Activated CD4-positive, alpha-beta T cell treated with anti-CD3 and anti-CD28 coated beads for 36 hours (primary cell): Measurements from ENCODE around the gene SASH3. TPM values are rescaled to one million over a fixed set of nuclear protein-coding genes. Genes with fewer than 3 reads are reported as not detected.
A peak's percentile ranks its signal among the peaks of the same experiment; 100 is the strongest.
"Not testable (repeated sequence)": the region's sequence is repeated elsewhere in the genome, so short reads cannot be mapped to it uniquely, and the experiment has no call there.

Experiments used
- ATAC-seq: fragments of 200-7000 bp; cut with Tn5 transposase; one replicate; pipeline ENCODE4 v1.10.0; 2021; ENCODE audit warnings: mild to moderate bottlenecking, moderate library complexity
- CTCF ChIA-PET: fragments of 350-600 bp; sonication (Branson Sonifier 250); formaldehyde crosslinking; loops from one replicate; lab custom pipeline; 2021; ENCODE audit warnings: antibody characterized with exemption; lab: Charles Lee
- POLR2A ChIA-PET: fragments of 350-600 bp; sonication (Branson Sonifier 250); formaldehyde crosslinking; loops from one replicate; lab custom pipeline; 2021; ENCODE audit warnings: antibody characterized with exemption, inconsistent platforms; lab: Charles Lee
- DNase-seq: peaks from one replicate; pipeline ENCODE4 v3.0.0-alpha.2; 2020
- H3K27ac Mint-ChIP-seq: one replicate; pipeline ENCODE4 v1.8.0; 2021; ENCODE audit warnings: mixed read lengths
- H3K27me3 Mint-ChIP-seq: one replicate; pipeline ENCODE4 v1.8.0; 2021; ENCODE audit warnings: mixed read lengths
- H3K36me3 Mint-ChIP-seq: one replicate; pipeline ENCODE4 v1.8.0; 2021; ENCODE audit warnings: low read depth, mixed read lengths
- H3K4me1 Mint-ChIP-seq: one replicate; pipeline ENCODE4 v1.8.0; 2021; ENCODE audit warnings: mixed read lengths
- H3K4me3 Mint-ChIP-seq: one replicate; pipeline ENCODE4 v1.8.0; 2021; ENCODE audit warnings: mild to moderate bottlenecking, moderate library complexity, mixed read lengths
- H3K9me3 Mint-ChIP-seq: one replicate; pipeline ENCODE4 v1.8.0; 2021; ENCODE audit warnings: low read depth, mixed read lengths
- intact Hi-C, 2 experiments: fragments of 100-400 bp; cut with DNase I in 1 of 2; cut with micrococcal nuclease in 1 of 2; formaldehyde crosslinking; loops; one replicate each; pipeline versions ENCODE4 v1.14.2 to v1.15.1; 2022 to 2024; cut with DNase I, micrococcal nuclease
- total RNA-seq, 2 experiments: library from RNA; stranded (reverse); gene quantifications; one replicate each; pipeline ENCODE4 v1.2.3, GENCODE V29; 2021

SASH3 gene
- total RNA-seq, result 100 to 1,000 TPM; 118 to 126 TPM

DNA sequence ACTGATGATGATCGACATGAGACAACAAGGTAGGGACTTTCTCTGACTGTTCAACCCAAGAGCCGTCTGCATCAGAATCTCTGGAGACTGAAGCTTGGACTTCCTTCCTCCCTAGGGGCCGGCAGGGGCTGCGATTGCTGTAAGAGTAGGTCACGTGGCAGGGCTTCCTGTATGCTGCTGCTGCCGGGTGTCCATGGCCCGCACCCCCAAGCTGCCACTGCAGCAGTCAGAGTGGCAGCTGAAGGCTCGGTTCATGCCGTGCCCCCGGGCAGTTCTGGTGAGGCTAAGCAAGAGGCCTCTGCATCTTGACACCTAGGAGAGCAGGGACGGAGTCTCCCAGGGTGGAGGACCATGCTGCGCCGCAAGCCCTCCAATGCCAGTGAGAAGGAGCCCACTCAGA lies at the start of gene SASH3:
Gene SASH3, plus strand, starts transcription at position 203 of the 400 bp plus-strand sequence. Its CDS starts 149 bp downstream, at position 352.
- H3K4me1 Mint-ChIP-seq, result peaks cover 49% of the 10 kb centered on the region
- ChIA-PET CTCF (interaction anchor here (0.6 to 2.3 kb wide), 2 partner anchors 8 to 53 kb away, joined by 3 to 7 read pairs; no protein-coding TSS in a partner anchor), POLR2A (interaction anchor here (1.2 kb wide), 1 partner anchor 24 kb away, joined by 5 read pairs; no protein-coding TSS in a partner anchor)
- intact Hi-C loops, result loop anchor here (5.0 to 10.0 kb wide), 5 partner anchors 203 to 1123 kb away; partner anchors contain the start of genes BCORL1 (in 1 of the 2), ENOX2 (in 1 of the 2), RAB33A (in 1 of the 2) and ZNF280C (in 1 of the 2)
- DNase-seq (peak; percentile 82), ATAC-seq (peak; percentile 23)
- H3K36me3 Mint-ChIP-seq, result peaks cover 50% of the 10 kb centered on the region
- peak within 1 kb of the TSS; percentile 97 for H3K27ac Mint-ChIP-seq
- H3K27me3 Mint-ChIP-seq, result no peaks in the 10 kb centered on the region
- H3K4me3 Mint-ChIP-seq, result peak within 1 kb of the TSS; percentile 79
- H3K9me3 Mint-ChIP-seq, result no peaks in the 10 kb centered on the region

DNA sequence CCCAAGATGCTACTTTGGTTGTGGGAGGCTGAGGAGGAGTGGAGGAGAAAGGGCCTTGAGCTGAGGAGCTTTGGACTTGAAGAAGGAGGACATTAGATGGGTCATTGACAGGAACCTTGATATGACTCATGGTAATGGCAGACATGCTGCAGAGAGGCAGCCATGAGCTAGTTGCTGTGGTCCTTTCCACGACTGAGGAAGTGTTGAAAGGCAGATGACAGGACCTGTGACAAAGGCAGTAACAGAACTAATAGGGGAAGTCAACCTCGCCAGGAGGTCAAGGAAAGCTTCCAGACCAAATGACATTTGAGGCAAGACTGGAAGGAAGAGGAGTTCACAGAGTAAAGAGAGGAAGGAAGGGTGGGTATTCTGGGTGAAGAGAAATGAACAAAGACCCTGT lies 48.5 kb upstream of the SASH3 start:
- H3K4me3 Mint-ChIP-seq, result no peak overlapping the region

DNA sequence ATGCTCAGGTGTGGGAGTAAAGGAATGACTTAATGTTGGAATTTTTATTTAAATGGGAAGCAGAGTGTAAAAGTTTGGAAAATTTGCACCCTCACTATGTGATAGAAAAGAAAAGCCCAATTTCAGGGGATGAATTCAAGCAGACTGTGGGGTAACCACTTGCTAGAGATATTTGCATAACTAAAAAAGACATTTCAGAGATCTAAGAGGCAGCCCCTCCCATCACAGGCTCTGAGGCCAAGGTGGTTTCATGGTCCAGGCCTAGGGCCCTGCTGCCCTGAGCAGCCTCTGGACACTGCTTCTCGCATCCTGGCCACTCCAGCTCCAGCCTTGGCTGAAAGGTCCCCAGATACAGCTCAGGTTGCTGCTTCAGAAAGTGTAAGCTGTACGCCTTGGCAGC lies 46.9 kb upstream of the SASH3 start:
- Mint-ChIP-seq H3K4me3 (no peak overlapping the region), H3K27me3 (no peaks in the 10 kb centered on the region), H3K4me1 (peaks cover 32% of the 10 kb centered on the region), H3K36me3 (no peaks in the 10 kb centered on the region), H3K27ac (no peak overlapping the region), H3K9me3 (peaks cover 2% of the 10 kb centered on the region)
- ATAC-seq (no peak), DNase-seq (no peak)
- ChIA-PET POLR2A (no interaction called here), CTCF (interaction anchor here (0.5 to 0.6 kb wide), 3 partner anchors 45 to 74 kb away, joined by 3 to 4 read pairs (median 3); no protein-coding TSS in a partner anchor)
- intact Hi-C loops, result loop anchor here in 1 of 2 experiments (10.0 kb wide), 1 partner anchor 128 kb away; no protein-coding TSS in a partner anchor

More for the DNA sequence above, 48.5 kb upstream of the SASH3 start:
- Mint-ChIP-seq H3K27me3 (no peaks in the 10 kb centered on the region), H3K36me3 (no peaks in the 10 kb centered on the region), H3K9me3 (peaks cover 2% of the 10 kb centered on the region), H3K27ac (peak overlapping the region; percentile 20), H3K4me1 (peaks cover 27% of the 10 kb centered on the region)
- ChIA-PET CTCF (interaction anchor here (0.6 kb wide), 1 partner anchor 231 kb away, joined by 5 read pairs; no protein-coding TSS in a partner anchor), POLR2A (no interaction called here)
- intact Hi-C loops, result loop anchor here in 1 of 2 experiments (10.0 kb wide), 1 partner anchor 126 kb away; no protein-coding TSS in a partner anchor
- DNase-seq (no peak), ATAC-seq (no peak)

DNA sequence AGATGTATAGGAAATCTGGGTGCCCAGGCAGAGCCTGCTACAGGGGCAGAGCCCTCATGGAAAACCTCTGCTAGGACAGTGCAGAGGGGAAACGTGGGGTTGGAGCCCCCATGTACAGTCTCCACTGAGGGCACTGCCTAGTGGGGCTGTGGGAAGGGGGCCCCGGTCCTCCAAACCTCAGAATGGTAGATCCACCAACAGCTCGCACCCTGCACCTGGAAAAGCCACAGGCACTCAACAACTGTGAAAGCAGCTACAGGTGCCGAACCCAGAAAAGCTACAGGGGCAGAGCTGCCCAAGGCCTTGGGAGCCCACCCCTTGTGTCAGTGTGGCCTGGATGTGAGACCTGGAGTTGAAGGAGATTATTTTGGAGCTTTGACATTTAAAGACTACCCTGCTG lies 46.4 kb upstream of the SASH3 start:
- Mint-ChIP-seq H3K36me3 (no peaks in the 10 kb centered on the region), H3K9me3 (peaks cover 2% of the 10 kb centered on the region), H3K27me3 (no peaks in the 10 kb centered on the region), H3K27ac (no peak overlapping the region), H3K4me3 (no peak overlapping the region), H3K4me1 (peaks cover 36% of the 10 kb centered on the region)
- DNase-seq (no peak), ATAC-seq (no peak)
- ChIA-PET POLR2A (no interaction called here), CTCF (interaction anchor here (0.5 to 0.7 kb wide), 4 partner anchors 41 to 73 kb away, joined by 3 to 4 read pairs (median 3); no protein-coding TSS in a partner anchor)
- intact Hi-C loops, result loop anchor here in 1 of 2 experiments (10.0 kb wide), 1 partner anchor 129 kb away; no protein-coding TSS in a partner anchor

DNA sequence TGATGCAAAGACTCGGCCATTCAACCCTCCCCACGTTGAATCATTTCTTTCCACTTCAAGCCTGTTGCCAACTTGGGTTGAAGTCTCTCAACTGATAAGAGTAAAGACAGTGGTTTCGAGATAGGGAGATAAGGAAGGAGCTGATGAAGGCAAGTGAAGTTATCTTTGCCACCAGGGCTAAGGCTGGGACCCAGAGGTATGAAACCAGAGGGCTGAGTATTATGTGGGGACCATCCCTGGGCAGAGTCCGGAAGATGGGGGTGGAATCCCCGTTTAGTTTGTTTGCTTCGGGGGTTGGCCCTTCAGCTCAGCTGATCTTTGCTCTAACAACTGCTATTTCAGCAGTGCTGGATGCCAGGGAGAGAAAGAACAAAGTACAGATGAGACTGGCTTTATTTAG lies 43.3 kb upstream of the SASH3 start:
- peaks cover 20% of the 10 kb centered on the region for H3K4me1 Mint-ChIP-seq
- ATAC-seq (peak; percentile 74), DNase-seq (peak; percentile 13)
- no peaks in the 10 kb centered on the region for H3K27me3 Mint-ChIP-seq
- CTCF ChIA-PET, result interaction anchor here (1.0 to 2.5 kb wide), 2 partner anchors 10 to 48 kb away, joined by 3 to 11 read pairs; no protein-coding TSS in a partner anchor
- H3K27ac Mint-ChIP-seq, result no peak overlapping the region
- peaks cover under 1% of the 10 kb centered on the region for H3K9me3 Mint-ChIP-seq
- POLR2A ChIA-PET, result no interaction called here
- H3K4me3 Mint-ChIP-seq, result no peak overlapping the region
- intact Hi-C loops, result loop anchor here in 1 of 2 experiments (10.0 kb wide), 1 partner anchor 132 kb away; no protein-coding TSS in a partner anchor
- H3K36me3 Mint-ChIP-seq, result no peaks in the 10 kb centered on the region

DNA sequence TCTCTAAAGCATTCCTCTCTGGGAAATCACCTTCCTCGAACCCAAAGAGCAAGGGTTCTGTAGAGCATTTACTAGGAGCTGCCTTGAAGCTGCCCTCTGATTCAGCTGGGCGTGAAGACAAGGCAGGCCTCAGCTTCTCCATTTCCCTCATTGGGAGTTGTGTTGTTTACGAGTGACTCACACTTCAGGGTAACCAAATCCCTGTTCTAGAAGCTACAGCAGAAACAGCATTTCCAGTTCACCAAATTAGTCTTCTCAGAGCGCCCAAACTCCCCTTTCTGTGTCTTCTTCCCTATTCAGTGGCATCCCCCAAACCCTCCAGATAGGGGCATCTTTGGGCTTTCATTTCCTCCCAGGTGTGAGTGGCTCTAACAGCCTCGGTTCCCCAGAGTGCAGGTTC lies 41.8 kb upstream of the SASH3 start:
- intact Hi-C loops, result loop anchor here in 1 of 2 experiments (10.0 kb wide), 1 partner anchor 133 kb away; no protein-coding TSS in a partner anchor
- Mint-ChIP-seq H3K36me3 (no peaks in the 10 kb centered on the region), H3K9me3 (no peaks in the 10 kb centered on the region), H3K4me1 (peaks cover 24% of the 10 kb centered on the region), H3K4me3 (no peak overlapping the region), H3K27me3 (no peaks in the 10 kb centered on the region), H3K27ac (peak overlapping the region; percentile 8)
- ATAC-seq (peak; percentile 48), DNase-seq (peak; percentile 12)
- ChIA-PET CTCF (interaction anchor here (1.5 kb wide), 1 partner anchor 12 kb away, joined by 5 read pairs; no protein-coding TSS in a partner anchor), POLR2A (no interaction called here)

DNA sequence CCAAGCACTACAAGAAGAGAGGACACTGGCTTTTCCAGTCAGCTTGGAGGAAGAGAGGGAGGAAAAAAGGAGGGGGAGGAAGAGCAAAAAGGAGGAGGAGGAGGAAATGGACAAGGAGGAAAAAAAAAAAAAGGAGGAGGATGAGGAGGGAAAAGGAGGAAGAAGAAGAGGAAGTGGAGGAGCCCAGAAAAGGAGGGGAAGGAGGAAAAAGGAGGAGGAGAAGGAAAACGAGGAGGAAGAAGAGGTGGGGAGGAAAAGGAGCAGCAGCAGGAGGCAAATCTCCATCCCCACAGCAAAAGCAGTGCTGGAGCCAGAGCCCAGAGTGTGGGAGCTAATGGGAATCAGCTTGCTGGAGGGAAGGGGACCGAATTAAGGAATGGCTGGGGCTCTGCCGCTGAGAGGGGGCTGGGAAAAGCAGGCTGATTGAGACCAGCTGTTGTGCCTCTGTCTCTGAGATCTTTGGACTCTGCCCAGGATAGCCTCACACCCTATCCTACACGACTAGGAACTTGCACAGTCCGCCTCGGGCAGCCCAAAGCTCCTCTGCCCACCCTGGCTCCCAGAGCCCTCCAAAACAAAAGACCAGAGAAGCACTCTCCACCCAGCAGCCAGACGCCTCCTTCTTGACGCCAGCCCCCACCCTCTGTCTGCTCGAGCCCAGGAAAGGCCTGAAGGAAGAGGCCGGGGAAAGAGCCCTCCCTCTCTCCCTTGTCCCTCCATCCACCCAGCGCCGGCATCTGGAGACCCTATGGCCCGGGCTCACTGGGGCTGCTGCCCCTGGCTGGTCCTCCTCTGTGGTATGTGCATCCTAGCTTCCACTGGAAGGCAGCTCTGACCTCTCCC lies 41.1 kb upstream of the SASH3 start, which contains the start of gene XPNPEP2:
Gene XPNPEP2, plus strand, starts transcription at position 514 of the 843 bp plus-strand sequence. Its CDS starts 235 bp downstream, at position 749.
- DNase-seq, result no peak
- Mint-ChIP-seq H3K4me3 (no peak within 1 kb of the TSS), H3K4me1 (peaks cover 27% of the 10 kb centered on the region), H3K9me3 (no peaks in the 10 kb centered on the region), H3K27me3 (no peaks in the 10 kb centered on the region), H3K27ac (peak within 1 kb of the TSS; percentile 8), H3K36me3 (no peaks in the 10 kb centered on the region)
- intact Hi-C loops, result loop anchor here in 1 of 2 experiments (10.0 kb wide), 1 partner anchor 134 kb away; no protein-coding TSS in a partner anchor
- POLR2A ChIA-PET, result no interaction called here
- no peak for ATAC-seq
- CTCF ChIA-PET, result interaction anchor here (1.5 kb wide), 1 partner anchor 13 kb away, joined by 5 read pairs; no protein-coding TSS in a partner anchor

DNA sequence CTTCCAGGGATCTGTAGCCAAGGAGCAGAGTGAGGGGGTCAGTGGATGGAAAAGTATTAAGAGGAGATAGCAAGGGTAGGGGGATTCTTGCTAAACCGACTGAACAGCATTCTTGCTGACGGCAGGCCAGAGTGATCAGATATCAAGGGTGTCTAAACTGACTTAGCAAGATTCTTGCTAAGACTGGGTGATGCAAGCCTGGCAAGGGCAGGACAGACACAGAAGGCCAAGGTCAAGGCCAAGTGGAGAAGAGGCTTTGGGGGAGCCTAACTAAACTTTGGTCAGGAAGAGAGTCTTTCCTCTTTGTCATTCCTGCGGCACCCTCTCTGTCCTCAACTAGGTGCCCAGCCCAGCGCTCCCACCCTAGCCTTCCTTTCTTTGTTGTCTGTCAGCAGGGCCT lies 40.2 kb upstream of the SASH3 start:
- POLR2A ChIA-PET, result interaction anchor here (0.7 kb wide), 1 partner anchor 11 kb away, joined by 3 read pairs; no protein-coding TSS in a partner anchor
- Mint-ChIP-seq H3K27ac (no peak overlapping the region), H3K4me1 (peaks cover 32% of the 10 kb centered on the region), H3K36me3 (no peaks in the 10 kb centered on the region), H3K4me3 (no peak overlapping the region), H3K27me3 (no peaks in the 10 kb centered on the region), H3K9me3 (no peaks in the 10 kb centered on the region)
- intact Hi-C loops, result loop anchor here in 1 of 2 experiments (10.0 kb wide), 1 partner anchor 135 kb away; no protein-coding TSS in a partner anchor
- DNase-seq (no peak), ATAC-seq (no peak)
- CTCF ChIA-PET, result no interaction called here

DNA sequence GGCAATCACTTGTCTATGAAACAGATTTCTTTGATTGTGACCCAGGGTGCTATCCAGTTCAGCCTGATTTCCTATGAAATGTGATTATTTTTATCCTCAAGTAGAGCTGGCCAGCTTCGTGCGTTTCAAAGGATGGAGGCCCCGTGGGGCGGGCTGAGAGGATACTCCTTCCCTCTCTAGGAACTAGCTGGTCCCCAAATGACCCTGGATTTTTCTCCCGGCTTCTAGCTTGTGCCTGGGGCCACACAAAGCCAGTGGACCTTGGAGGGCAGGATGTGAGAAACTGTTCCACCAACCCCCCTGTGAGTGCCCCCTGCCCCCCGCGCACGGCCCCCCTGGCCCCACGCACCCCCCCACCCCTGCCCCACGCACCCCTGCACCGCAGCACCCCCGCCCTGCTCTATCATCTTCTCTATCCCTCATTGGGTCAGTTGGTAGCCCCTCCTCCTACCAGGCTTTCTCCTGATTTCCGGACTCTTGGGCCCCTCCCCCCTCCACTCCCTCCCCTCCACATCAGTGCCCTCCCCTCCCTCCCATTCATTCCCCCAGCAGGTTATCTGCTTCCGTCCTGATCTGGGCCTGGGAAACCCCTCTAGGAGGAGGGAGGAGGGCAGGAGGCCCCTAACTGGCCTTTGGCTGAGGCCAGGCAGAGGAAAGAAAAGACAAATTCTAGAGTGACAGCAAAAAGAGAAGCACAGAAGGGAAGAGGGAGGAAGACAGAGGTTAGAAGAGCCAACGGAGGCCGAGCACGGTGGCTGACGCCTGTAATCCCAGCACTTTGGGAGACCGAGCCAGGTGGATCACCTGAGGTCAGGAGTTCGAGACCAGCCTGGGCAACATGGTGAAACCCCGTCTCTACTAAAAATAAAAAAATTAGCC lies 37.6 kb upstream of the SASH3 start:
- DNase-seq (no peak), ATAC-seq (no peak)
- Mint-ChIP-seq H3K27me3 (no peaks in the 10 kb centered on the region), H3K4me3 (no peak overlapping the region), H3K9me3 (no peaks in the 10 kb centered on the region), H3K4me1 (peaks cover 31% of the 10 kb centered on the region), H3K27ac (no peak overlapping the region), H3K36me3 (no peaks in the 10 kb centered on the region)
- CTCF ChIA-PET, result interaction anchor here (0.7 to 1.0 kb wide), 2 partner anchors 57 to 84 kb away, joined by 3 to 4 read pairs; no protein-coding TSS in a partner anchor
- intact Hi-C loops, result no loop called here
- POLR2A ChIA-PET, result no interaction called here

DNA sequence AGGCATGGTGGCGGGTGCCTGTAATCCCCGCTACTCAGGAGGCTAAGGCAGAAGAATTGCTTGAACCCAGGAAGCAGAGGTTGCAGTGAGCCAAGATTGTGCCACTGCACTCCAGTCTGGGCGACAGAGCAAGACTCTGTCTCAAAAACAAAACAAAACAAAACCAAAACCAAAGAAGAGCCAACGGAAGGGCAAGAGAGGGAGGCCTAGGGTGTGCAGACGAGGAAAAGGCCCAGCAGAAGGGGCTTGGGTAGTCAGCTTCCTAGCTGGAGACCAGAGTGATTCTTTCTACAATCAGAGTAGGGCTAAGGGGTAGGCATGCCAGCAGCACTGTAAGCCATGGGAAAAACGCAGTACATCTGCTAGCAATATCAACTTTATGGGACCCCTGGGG lies 37.0 kb upstream of the SASH3 start:
- not testable (repeated sequence) for H3K4me3 Mint-ChIP-seq, H3K36me3 Mint-ChIP-seq
- ATAC-seq, result peak; percentile 32

More for the DNA sequence above, 37.0 kb upstream of the SASH3 start:
- H3K9me3 Mint-ChIP-seq, H3K27me3 Mint-ChIP-seq, DNase-seq, POLR2A ChIA-PET, intact Hi-C loops: not testable (repeated sequence)
- H3K4me1 Mint-ChIP-seq, result peaks cover 31% of the 10 kb centered on the region
- peak overlapping the region; percentile 29 for H3K27ac Mint-ChIP-seq
- CTCF ChIA-PET, result interaction anchor here (0.7 kb wide), 2 partner anchors 84 to 1131 kb away, joined by 3 to 4 read pairs; no protein-coding TSS in a partner anchor
